HG03108 (cell line): Measurements from ENCODE around the gene ZNF24.

Source experiments
- ATAC-seq: cut with Tn5 transposase; IDR thresholded peaks from one replicate; pipeline ENCODE4 v1.9.1; 2021; ENCODE audit warnings: moderate library complexity; ENCODE audit not compliant: unreplicated experiment

ZNF24 gene

DNA sequence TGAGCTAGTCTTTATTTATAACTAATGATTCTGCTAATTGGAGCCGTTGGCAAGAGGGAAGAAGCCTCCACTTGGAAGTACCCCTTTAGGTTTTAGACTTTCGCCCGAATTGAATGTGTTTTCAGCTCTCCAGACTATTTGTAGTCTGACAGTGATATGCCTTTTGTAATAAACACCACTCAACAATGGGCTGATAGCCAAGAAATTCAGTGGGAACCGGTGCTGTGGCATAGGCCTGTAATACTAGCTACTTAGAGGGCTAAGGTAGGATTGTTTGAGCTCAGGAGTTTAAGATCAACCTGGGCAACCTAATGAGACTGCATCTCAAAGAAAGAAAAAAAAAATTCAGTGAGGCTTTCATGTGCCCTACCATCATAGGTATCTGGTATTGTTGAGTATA, 40.6 kb downstream of the ZNF24 start:
- ATAC-seq = no peak

- ATAC-seq = no peak
Measured at GRCh38 chr18:35296060-35296459, 48.2 kb downstream of the ZNF24 start.

DNA sequence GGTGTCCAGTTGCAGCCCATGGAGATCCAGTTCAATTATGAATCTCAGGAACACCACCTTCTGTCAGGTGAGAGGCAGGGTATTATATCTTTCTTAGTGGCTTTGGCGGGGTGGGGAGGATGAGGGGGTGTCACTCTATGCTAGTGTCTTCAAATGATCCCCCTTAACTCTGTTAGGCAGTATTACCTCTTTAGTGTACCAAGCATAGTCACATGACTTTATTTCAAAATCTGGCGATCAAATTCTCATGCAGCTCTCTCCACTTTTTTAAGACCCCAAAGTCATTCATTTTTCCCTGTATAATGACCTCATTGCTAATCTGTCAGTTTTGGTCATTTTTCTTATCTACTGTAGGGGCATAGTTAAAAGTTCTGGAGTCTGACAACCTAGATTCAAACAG, 53.1 kb downstream of the ZNF24 start:
- ATAC-seq = no peak

DNA sequence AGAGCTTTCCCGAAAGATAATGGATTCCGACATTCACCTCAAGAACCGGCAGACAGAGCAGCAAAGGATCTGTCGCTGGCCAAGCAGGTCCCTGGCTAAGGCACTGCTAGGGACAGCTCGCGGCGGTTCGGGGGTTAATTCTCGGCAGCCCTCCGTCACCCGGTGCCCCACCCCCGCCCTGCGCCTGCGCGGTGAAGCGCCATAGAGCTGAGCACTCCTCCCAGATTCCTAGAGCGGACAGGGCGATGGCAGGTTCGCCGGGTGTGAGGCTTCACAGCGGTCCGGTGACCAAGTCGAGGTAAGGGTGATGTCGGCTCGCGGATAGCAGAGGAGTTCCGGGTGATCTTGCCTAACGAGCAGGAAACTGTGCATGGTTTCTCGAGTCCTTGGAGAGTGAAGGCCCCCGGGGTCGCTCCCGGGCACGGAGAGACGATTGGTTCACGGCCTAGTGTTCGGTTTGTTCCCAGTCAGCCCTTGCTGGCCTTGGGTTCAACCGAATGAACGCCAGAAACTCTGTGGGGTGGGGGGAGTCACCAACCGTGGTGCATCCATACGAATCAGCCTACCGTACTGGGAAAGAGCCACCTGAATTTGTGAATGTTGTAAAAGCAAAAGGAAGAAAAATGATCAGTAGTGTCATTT, 54.0 kb downstream of the ZNF24 start, which contains the start of gene ZSCAN30:
TSS of gene ZSCAN30 (minus strand) at position 136 of the 642 bp plus-strand sequence. CDS start 25,877 bp downstream, outside the sequence.
- ATAC-seq = peak; percentile 90

DNA sequence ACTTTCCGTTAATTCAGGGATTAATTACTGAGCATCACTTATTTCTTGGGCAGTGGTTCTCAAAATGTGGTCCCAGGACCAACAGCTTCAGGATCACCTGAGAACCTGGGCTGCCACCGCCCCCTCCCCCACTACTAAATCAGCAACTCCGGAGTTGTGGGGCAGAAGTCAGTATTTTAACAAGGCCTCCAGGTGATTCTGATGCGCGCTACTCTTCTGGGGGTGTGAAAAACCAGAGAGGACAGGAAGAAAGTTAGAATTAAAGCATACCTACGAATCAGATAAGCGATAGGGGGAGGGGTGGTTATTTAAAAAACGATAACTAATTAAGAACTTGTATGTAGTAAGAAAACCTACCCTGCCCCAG, 54.5 kb downstream of the ZNF24 start:
- ATAC-seq = no peak

- ATAC-seq = no peak
Measured at GRCh38 chr18:35289293-35289692, 54.9 kb downstream of the ZNF24 start.

DNA sequence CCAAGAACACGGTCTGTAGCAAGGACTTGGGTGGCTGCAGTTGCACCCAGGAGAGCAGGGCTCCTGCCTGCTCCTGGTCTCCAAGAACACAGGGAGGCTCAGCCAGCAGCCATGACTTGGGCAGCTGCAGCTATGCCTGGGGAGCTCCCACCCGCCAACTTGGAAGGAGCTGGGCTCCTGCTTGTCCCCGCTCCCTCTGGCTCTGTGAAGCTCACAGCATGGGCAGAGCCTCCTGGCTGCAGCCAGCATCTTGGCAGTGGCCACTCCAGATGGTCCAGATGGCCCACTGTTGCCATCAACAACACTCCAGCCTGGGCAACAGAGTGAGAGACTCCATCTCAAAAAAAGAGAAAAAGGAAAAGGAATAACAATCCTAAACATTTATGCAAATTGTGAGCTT, 59.4 kb downstream of the ZNF24 start:
- no peak for ATAC-seq

DNA sequence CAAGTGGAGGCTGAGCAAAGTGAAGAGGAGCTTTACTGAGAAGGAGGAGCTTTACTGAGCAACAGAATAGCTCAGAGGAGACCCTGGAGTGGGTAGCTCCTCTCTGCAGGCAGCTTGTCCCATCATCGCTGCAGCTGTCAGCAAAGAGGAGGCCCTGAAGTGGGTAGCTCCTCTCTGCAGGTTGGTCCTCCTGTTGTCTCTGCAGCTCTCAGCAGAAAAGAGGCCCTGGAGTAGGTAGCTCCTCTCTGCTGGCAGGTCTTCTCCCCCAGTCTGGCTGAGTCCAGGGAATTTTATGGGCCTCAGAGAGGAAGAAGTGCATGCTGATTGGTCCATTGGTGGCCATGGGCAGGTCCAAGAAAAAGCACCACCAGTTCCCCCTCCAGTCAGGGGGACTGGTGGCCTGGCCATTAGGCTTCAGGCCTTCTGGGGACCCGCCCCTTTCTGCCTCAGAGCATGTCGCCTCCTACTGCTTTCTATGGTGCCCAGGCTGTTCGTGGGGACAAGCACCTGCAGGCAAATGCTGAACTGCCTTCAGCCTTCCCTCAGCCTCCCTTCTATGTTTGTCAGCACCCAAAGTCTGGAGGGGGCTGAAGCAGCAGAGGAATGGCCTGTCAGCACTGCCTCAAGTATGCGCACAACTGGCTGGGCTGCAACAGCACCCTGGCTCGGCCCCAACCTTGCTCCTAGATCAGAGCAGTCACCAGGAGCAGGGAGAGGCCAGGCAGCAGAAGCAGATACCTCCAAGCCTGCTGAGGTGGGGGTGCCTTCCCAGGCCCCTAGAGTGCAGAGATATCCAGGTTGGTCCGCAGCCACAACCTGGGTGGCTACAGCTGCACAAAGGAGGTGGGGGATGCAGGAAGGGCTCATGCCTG, 60.1 kb downstream of the ZNF24 start:
- ATAC-seq = no peak

DNA sequence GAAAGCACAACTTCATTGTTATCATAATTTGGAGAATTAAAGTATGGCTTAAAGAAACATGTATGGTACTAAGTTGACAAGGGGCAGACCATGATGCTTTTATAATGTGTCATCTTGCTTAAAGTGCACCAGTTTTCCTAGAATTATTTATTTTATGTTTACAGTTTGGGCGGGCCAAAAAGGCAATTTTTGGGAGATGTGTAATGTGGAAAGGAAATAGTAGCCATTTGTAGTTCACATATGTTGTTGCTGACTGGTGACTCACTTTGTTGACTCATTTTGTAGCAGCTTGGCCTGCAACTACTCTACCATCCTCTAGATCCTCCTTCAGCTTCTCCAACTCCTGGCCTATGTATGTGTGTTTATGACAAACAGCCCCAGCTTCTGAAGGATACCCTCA, 61.9 kb downstream of the ZNF24 start:
- ATAC-seq = no peak
